Mesothelial cell of epicardium (in vitro differentiated cells): ENCODE measurements around the gene SESTD1. TPM values are rescaled to one million over a fixed set of nuclear protein-coding genes. Genes with fewer than 3 reads are reported as not detected.

Experiments
- DNase-seq, 2 experiments: peaks; one replicate each; pipeline ENCODE4 v3.0.0; 2021; ENCODE audit warnings: low spot score in 2 of 2; ENCODE audit not compliant: unreplicated experiment in 2 of 2
- H3K27ac Mint-ChIP-seq: 2 replicates; pipeline ENCODE4 v1.8.0; 2021; ENCODE audit warnings: mixed read lengths
- H3K27me3 Mint-ChIP-seq: 2 replicates; pipeline ENCODE4 v1.8.0; 2021; ENCODE audit warnings: low read depth, mixed read lengths
- H3K36me3 Mint-ChIP-seq: 2 replicates; pipeline ENCODE4 v1.8.0; 2021; ENCODE audit warnings: mixed read lengths
- H3K4me1 Mint-ChIP-seq: 2 replicates; pipeline ENCODE4 v1.8.0; 2021; ENCODE audit warnings: mixed read lengths
- H3K4me3 Mint-ChIP-seq: 2 replicates; pipeline ENCODE4 v1.8.0; 2021; ENCODE audit warnings: mild to moderate bottlenecking, moderate library complexity, mixed read lengths
- H3K9me3 Mint-ChIP-seq: 2 replicates; pipeline ENCODE4 v1.8.0; 2021; ENCODE audit warnings: mixed read lengths
- total RNA-seq: library from RNA; stranded (reverse); gene quantifications from 3 replicates; pipeline ENCODE4 v1.2.1, GENCODE V29; 2021
- TF ChIP-seq, protein P1 (sequence below): fragments of 200-600 bp; sonication (generic); IDR thresholded peaks from one replicate; pipeline ENCODE4 v1.5.0; 2021; ENCODE audit warnings: antibody characterized with exemption; ENCODE audit not compliant: unreplicated experiment

The SESTD1 gene
- total RNA-seq, 1 donor from 2014 or later: 56.9 TPM

- no peak for DNase-seq
- Mint-ChIP-seq H3K4me3 (no peak overlapping the region), H3K27me3 (no peaks in the 10 kb centered on the region), H3K4me1 (no peaks in the 10 kb centered on the region), H3K36me3 (no peaks in the 10 kb centered on the region), H3K27ac (no peak overlapping the region), H3K9me3 (peaks cover 9% of the 10 kb centered on the region)
- TF ChIP-seq, protein P1, sequence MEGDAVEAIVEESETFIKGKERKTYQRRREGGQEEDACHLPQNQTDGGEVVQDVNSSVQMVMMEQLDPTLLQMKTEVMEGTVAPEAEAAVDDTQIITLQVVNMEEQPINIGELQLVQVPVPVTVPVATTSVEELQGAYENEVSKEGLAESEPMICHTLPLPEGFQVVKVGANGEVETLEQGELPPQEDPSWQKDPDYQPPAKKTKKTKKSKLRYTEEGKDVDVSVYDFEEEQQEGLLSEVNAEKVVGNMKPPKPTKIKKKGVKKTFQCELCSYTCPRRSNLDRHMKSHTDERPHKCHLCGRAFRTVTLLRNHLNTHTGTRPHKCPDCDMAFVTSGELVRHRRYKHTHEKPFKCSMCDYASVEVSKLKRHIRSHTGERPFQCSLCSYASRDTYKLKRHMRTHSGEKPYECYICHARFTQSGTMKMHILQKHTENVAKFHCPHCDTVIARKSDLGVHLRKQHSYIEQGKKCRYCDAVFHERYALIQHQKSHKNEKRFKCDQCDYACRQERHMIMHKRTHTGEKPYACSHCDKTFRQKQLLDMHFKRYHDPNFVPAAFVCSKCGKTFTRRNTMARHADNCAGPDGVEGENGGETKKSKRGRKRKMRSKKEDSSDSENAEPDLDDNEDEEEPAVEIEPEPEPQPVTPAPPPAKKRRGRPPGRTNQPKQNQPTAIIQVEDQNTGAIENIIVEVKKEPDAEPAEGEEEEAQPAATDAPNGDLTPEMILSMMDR: no peak
Measured at GRCh38 chr2:179304424-179304823, 39.8 kb upstream of the SESTD1 start.

GRCh38 chr2:179302764-179303571 is 38.3 kb upstream of the SESTD1 start:
- no peak overlapping the region for H3K27ac Mint-ChIP-seq
- H3K9me3 Mint-ChIP-seq: peaks cover 9% of the 10 kb centered on the region

DNA sequence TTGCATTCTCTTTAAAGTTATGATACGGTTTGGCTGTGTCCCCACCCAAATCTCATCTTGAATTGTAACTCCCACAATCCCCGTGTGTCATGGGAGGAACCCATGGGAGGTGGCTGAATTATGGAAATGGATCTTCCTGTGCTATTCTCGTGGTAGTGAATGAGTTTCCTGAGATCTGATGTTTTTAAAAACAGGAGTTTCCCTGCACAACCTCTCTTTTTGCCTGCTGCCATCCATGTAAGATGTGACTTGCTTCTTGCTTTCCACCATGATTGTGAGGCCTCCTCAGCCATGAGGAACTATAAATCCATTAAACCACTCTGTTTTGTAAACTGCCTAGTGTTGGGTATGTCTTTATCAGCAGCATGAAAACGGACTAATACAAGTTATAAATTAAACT is 37.5 kb upstream of the SESTD1 start:
- no peak overlapping the region for H3K4me3 Mint-ChIP-seq
- H3K9me3 Mint-ChIP-seq: peaks cover 9% of the 10 kb centered on the region
- no peaks in the 10 kb centered on the region for H3K27me3 Mint-ChIP-seq
- H3K27ac Mint-ChIP-seq: no peak overlapping the region
- H3K36me3 Mint-ChIP-seq: no peaks in the 10 kb centered on the region
- H3K4me1 Mint-ChIP-seq: no peaks in the 10 kb centered on the region
- no peak for DNase-seq
- TF ChIP-seq, protein P1: no peak

More at GRCh38 chr2:179302764-179303571, 38.3 kb upstream of the SESTD1 start:
- Mint-ChIP-seq H3K36me3 (no peaks in the 10 kb centered on the region), H3K4me1 (no peaks in the 10 kb centered on the region), H3K27me3 (no peaks in the 10 kb centered on the region), H3K4me3 (no peak overlapping the region)
- TF ChIP-seq, protein P1: no peak
- DNase-seq: no peak

- no peaks in the 10 kb centered on the region for H3K4me1 Mint-ChIP-seq
- H3K27ac Mint-ChIP-seq: no peak overlapping the region
- H3K9me3 Mint-ChIP-seq: peaks cover 6% of the 10 kb centered on the region
- H3K36me3 Mint-ChIP-seq: no peaks in the 10 kb centered on the region
- DNase-seq: no peak
- TF ChIP-seq, protein P1: no peak
- no peaks in the 10 kb centered on the region for H3K27me3 Mint-ChIP-seq
- H3K4me3 Mint-ChIP-seq: no peak overlapping the region
Measured at GRCh38 chr2:179298666-179299065, 34.0 kb upstream of the SESTD1 start.

GRCh38 chr2:179297927-179298326 is 33.3 kb upstream of the SESTD1 start:
- H3K4me1 Mint-ChIP-seq: no peaks in the 10 kb centered on the region
- TF ChIP-seq, protein P1: no peak
- no peak overlapping the region for H3K4me3 Mint-ChIP-seq
- no peak for DNase-seq
- no peaks in the 10 kb centered on the region for H3K27me3 Mint-ChIP-seq
- peaks cover 6% of the 10 kb centered on the region for H3K9me3 Mint-ChIP-seq
- no peaks in the 10 kb centered on the region for H3K36me3 Mint-ChIP-seq
- H3K27ac Mint-ChIP-seq: no peak overlapping the region
